ENCODE results near the gene PPFIA3.

PPFIA3 gene

GRCh38 chr19:49182848-49183375, 63.6 kb downstream of the PPFIA3 start:
- Histone ChIP-seq H3K9ac (ENCODE audit: low read length) (no peak overlapping the region), H4K20me1 (ENCODE audit: insufficient read depth, low read length) (no peaks in the 10 kb centered on the region), H3K9me2 (ENCODE audit: low read depth, low read length) (no peaks in the 10 kb centered on the region), H3K9me3 (ENCODE audit: low read length) (peaks cover 7% of the 10 kb centered on the region), H3K36me3 (ENCODE audit: insufficient read depth, low read length) (no peaks in the 10 kb centered on the region; the same call in 1 of the 2 replicates), H3K27me3 (ENCODE audit: insufficient read depth, low read length) (no peaks in the 10 kb centered on the region), H3K4me3 (ENCODE audit: low read depth, low read length, poor library complexity, severe bottlenecking) (no peak overlapping the region), H3K79me2 (ENCODE audit: insufficient read depth, low read length) (no peaks in the 10 kb centered on the region), H3K4me1 (ENCODE audit: insufficient read depth, low read length, severe bottlenecking) (no peaks in the 10 kb centered on the region), H3K4me2 (ENCODE audit: low read length) (no peak overlapping the region), H3K27ac (ENCODE audit: low read depth, low read length, poor library complexity, severe bottlenecking) (no peak overlapping the region), H2AFZ (ENCODE audit: low read length) (no peak overlapping the region), H3F3A (ENCODE audit: insufficient read depth, low read length) (no peaks in the 10 kb centered on the region)
- TF ChIP-seq CTCF (IDR thresholded peaks at IDR 0.05; ENCODE audit: low read length), result no peak
- TF ChIP-seq EZH2 (IDR thresholded peaks at IDR 0.05; ENCODE audit: borderline replicate concordance, low read length), result no peak

DNA sequence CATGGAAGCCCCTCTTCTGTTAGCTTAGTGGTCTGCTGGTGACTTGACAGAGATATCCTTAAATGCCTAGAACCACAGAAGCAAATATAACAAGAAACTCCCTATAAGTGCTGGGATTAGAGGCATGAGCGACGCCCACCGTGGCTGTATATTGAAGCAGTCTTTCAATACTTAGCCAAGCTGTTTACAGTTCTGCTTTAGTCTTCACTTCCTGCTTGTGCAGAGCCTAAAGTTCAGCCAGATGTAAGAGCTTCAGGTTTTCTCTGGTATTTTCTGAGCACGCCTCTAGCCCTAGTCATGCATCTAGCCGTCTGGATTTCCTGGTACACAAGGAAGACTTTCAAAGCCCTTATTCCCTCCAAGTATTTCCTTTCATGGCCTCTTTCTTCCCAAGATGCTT, 66.8 kb downstream of the PPFIA3 start:
- H3K9me3 ChIP-seq (ENCODE audit: low read length), result peaks cover 10% of the 10 kb centered on the region
- H3K4me2 ChIP-seq (ENCODE audit: low read length), result no peak overlapping the region
- H4K20me1 ChIP-seq (ENCODE audit: insufficient read depth, low read length), result no peaks in the 10 kb centered on the region
- H3K36me3 ChIP-seq (ENCODE audit: insufficient read depth, low read length), result no peaks in the 10 kb centered on the region; the same call in 1 of the 2 replicates
- no peaks in the 10 kb centered on the region for H3K9me2 ChIP-seq (ENCODE audit: low read depth, low read length)
- TF ChIP-seq CTCF (IDR thresholded peaks at IDR 0.05; ENCODE audit: low read length), result no peak
- TF ChIP-seq EZH2 (IDR thresholded peaks at IDR 0.05; ENCODE audit: borderline replicate concordance, low read length), result no peak
- no peaks in the 10 kb centered on the region for H3K79me2 ChIP-seq (ENCODE audit: insufficient read depth, low read length)
- no peaks in the 10 kb centered on the region for H3F3A ChIP-seq (ENCODE audit: insufficient read depth, low read length)
- H3K4me3 ChIP-seq (ENCODE audit: low read depth, low read length, poor library complexity, severe bottlenecking), result no peak overlapping the region
- H3K9ac ChIP-seq (ENCODE audit: low read length), result no peak overlapping the region
- H2AFZ ChIP-seq (ENCODE audit: low read length), result no peak overlapping the region
- peaks cover 11% of the 10 kb centered on the region; the same call in 1 of the 2 replicates for H3K27me3 ChIP-seq (ENCODE audit: insufficient read depth, low read length)
- H3K27ac ChIP-seq (ENCODE audit: low read depth, low read length, poor library complexity, severe bottlenecking), result no peak overlapping the region
- H3K4me1 ChIP-seq (ENCODE audit: insufficient read depth, low read length, severe bottlenecking), result no peaks in the 10 kb centered on the region

GRCh38 chr19:49188626-49189200, 69.4 kb downstream of the PPFIA3 start:
- H3K9me2 ChIP-seq (ENCODE audit: low read depth, low read length), result no peaks in the 10 kb centered on the region
- H3K79me2 ChIP-seq (ENCODE audit: insufficient read depth, low read length), result no peaks in the 10 kb centered on the region
- H3K9me3 ChIP-seq (ENCODE audit: low read length), result peaks cover 7% of the 10 kb centered on the region
- H3K9ac ChIP-seq (ENCODE audit: low read length), result no peak overlapping the region
- no peak overlapping the region for H3K27ac ChIP-seq (ENCODE audit: low read depth, low read length, poor library complexity, severe bottlenecking)
- H4K20me1 ChIP-seq (ENCODE audit: insufficient read depth, low read length), result no peaks in the 10 kb centered on the region
- no peak overlapping the region for H2AFZ ChIP-seq (ENCODE audit: low read length)
- H3K4me1 ChIP-seq (ENCODE audit: insufficient read depth, low read length, severe bottlenecking), result no peaks in the 10 kb centered on the region
- no peaks in the 10 kb centered on the region for H3F3A ChIP-seq (ENCODE audit: insufficient read depth, low read length)
- TF ChIP-seq CTCF (IDR thresholded peaks at IDR 0.05; ENCODE audit: low read length), result no peak
- TF ChIP-seq EZH2 (IDR thresholded peaks at IDR 0.05; ENCODE audit: borderline replicate concordance, low read length), result no peak
- no peak overlapping the region for H3K4me2 ChIP-seq (ENCODE audit: low read length)
- no peaks in the 10 kb centered on the region; the same call in 1 of the 2 replicates for H3K36me3 ChIP-seq (ENCODE audit: insufficient read depth, low read length)
- no peak overlapping the region for H3K4me3 ChIP-seq (ENCODE audit: low read depth, low read length, poor library complexity, severe bottlenecking)
- H3K27me3 ChIP-seq (ENCODE audit: insufficient read depth, low read length), result peaks cover 15% of the 10 kb centered on the region; the same call in 1 of the 2 replicates
